HL-60/S4 (cell line): ENCODE measurements around the gene APOL1.

Experiments used
- in situ Hi-C: fragments of 300-500 bp; cut with MboI; formaldehyde crosslinking; loops from 2 replicates; pipeline ENCODE4 v1.14.3; 2022; ENCODE audit warnings: low sequenced_read_pairs

The APOL1 gene

GRCh38 chr22:36304429-36304828 is 51.5 kb downstream of the APOL1 start:
- in situ Hi-C loops, result no loop called here

- in situ Hi-C loops, result no loop called here
These were observed 52.9 kb downstream of the APOL1 start for GRCh38 chr22:36305813-36306212.

DNA sequence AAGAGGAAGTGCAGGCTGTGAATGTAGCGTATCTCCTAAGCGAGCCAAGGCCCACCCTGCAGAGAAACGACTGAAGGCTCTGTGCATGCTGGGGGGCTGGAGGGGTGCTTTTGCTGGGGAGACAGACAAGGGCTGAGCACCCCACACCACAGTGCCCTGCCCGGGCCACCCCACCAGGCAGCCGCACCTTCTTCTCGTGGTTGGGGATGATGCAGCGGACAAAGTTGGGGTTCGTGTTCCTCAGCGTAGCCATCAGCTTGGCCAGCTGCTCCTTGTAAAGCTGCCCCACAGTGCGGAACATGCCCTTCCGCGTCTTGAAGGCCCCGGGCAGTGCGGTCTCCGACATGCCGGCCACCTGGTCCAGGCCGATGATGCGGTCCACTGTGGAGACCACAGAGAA is 53.3 kb downstream of the APOL1 start:
- in situ Hi-C loops, result no loop called here

- in situ Hi-C loops, result no loop called here
These were observed 55.9 kb downstream of the APOL1 start for GRCh38 chr22:36308880-36309279.

- in situ Hi-C loops, result no loop called here
These were observed 58.6 kb downstream of the APOL1 start for GRCh38 chr22:36311386-36312085.

DNA sequence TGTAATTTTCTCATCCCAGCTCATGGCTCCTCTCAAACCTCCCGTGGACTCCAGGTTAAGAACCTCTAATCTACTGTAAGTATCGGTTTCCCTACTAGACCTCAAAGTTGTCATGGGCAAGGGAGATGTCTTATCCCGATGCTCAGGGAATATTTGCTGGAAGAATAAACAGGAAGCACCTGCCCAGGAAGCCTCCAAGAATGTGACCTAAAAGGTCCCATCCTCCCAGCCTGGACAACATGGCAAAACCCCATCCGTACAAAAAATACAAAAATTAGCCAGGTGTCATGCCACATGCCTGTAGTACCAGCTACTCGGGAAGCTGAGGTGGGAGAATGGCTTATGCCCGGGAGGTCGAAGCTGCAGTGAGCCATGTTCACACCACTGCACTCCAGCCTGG is 62.4 kb downstream of the APOL1 start:
- in situ Hi-C loops, result no loop called here

GRCh38 chr22:36316419-36316818 is 63.5 kb downstream of the APOL1 start:
- in situ Hi-C loops, result no loop called here
